Measurements from ENCODE around the gene PCF11. TPM values are rescaled to one million over a fixed set of nuclear protein-coding genes. Genes with fewer than 3 reads are reported as not detected.

Gene PCF11
- total and polyA plus RNA-seq, 2 of the 13 experiments (the other 11 are each of a cell fraction or from before 2014, with no cell fraction given): 40.3 to 47.7 TPM

- TF ChIP-seq TBX3 (IDR thresholded peaks at IDR 0.05; ENCODE audit: borderline replicate concordance) (no peak), ZNF256 (CRISPR knock-in tag; conservative IDR thresholded peaks at IDR 0.05) (no peak), ZNF549 (CRISPR knock-in tag; IDR thresholded peaks at IDR 0.05) (no peak), CREB1 (IDR thresholded peaks at IDR 0.05) (no peak), CREB1 (CRISPR knock-in tag; IDR thresholded peaks at IDR 0.05) (no peak), SP140L (CRISPR knock-in tag; IDR thresholded peaks at IDR 0.05; ENCODE audit: borderline replicate concordance) (no peak), ADNP (CRISPR knock-in tag; IDR thresholded peaks at IDR 0.05) (no peak), TFDP2 (CRISPR knock-in tag; IDR thresholded peaks at IDR 0.05) (no peak), THAP11 (CRISPR knock-in tag; IDR thresholded peaks at IDR 0.05) (no peak), ZNF879 (CRISPR knock-in tag; IDR thresholded peaks at IDR 0.05) (no peak), ZSCAN22 (CRISPR knock-in tag; IDR thresholded peaks at IDR 0.05) (no peak), ZNF30 (CRISPR knock-in tag; IDR thresholded peaks at IDR 0.05) (no peak), HCFC1 (IDR thresholded peaks at IDR 0.05; ENCODE audit: low read depth, low read length) (no peak)
- TF ChIP-seq, protein P1, sequence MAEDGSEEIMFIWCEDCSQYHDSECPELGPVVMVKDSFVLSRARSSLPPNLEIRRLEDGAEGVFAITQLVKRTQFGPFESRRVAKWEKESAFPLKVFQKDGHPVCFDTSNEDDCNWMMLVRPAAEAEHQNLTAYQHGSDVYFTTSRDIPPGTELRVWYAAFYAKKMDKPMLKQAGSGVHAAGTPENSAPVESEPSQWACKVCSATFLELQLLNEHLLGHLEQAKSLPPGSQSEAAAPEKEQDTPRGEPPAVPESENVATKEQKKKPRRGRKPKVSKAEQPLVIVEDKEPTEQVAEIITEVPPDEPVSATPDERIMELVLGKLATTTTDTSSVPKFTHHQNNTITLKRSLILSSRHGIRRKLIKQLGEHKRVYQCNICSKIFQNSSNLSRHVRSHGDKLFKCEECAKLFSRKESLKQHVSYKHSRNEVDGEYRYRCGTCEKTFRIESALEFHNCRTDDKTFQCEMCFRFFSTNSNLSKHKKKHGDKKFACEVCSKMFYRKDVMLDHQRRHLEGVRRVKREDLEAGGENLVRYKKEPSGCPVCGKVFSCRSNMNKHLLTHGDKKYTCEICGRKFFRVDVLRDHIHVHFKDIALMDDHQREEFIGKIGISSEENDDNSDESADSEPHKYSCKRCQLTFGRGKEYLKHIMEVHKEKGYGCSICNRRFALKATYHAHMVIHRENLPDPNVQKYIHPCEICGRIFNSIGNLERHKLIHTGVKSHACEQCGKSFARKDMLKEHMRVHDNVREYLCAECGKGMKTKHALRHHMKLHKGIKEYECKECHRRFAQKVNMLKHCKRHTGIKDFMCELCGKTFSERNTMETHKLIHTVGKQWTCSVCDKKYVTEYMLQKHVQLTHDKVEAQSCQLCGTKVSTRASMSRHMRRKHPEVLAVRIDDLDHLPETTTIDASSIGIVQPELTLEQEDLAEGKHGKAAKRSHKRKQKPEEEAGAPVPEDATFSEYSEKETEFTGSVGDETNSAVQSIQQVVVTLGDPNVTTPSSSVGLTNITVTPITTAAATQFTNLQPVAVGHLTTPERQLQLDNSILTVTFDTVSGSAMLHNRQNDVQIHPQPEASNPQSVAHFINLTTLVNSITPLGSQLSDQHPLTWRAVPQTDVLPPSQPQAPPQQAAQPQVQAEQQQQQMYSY (CRISPR knock-in tag; IDR thresholded peaks at IDR 0.05): no peak
- Histone ChIP-seq H3K4me3 (replicated peaks in 1 of 3; ENCODE audit: insufficient read depth in 1 of 3, low read depth in 2 of 3, low read length in 3 of 3) (no peak overlapping the region), H2AFZ (ENCODE audit: low read length) (no peak overlapping the region), H4K20me1 (ENCODE audit: insufficient read depth, low read length) (no peaks in the 10 kb centered on the region), H3K36me3 (replicated peaks in 1 of 2; ENCODE audit: control insufficient read depth in 1 of 2, insufficient read depth in 2 of 2, low read length in 2 of 2) (no peaks in the 10 kb centered on the region), H3K79me2 (ENCODE audit: insufficient read depth, low read length) (no peaks in the 10 kb centered on the region), H3K4me2 (ENCODE audit: low read depth, low read length) (no peak overlapping the region), H3K27me3 (ENCODE audit: control insufficient read depth in 1 of 2, insufficient read depth in 2 of 2, low read length in 2 of 2) (no peaks in the 10 kb centered on the region; a peak in 2 of 5 replicates), H3K27ac (ENCODE audit: extremely low read length, insufficient read depth, low read length) (no peak overlapping the region), H3K9me3 (ENCODE audit: low read length) (no peaks in the 10 kb centered on the region), H3K4me1 (ENCODE audit: insufficient read depth, low read length) (no peaks in the 10 kb centered on the region), H3K9ac (ENCODE audit: insufficient read depth, low read depth, low read length) (no peak overlapping the region)
- in situ Hi-C loops (cut with HindIII; ENCODE audit: extremely low pct_ligation_motif_present, low pct_unique_long_range_greater_than_20kb) (no loop called here), intact Hi-C loops (cut with micrococcal nuclease; ENCODE audit: unreplicated experiment) (no loop called here)
- DNase-seq (ENCODE audit: low spot score) (no peak), ATAC-seq (no peak), FAIRE-seq (no peak)
- ChIA-PET CTCF (ENCODE audit: low intra/inter-chr PET ratio, low total read pairs) (no interaction called here), POLR2A (interaction anchor here (0.6 kb wide), 1 partner anchor 54 kb away, joined by 3 read pairs; the partner anchor contains the start of gene RAB30)
- WGBS (ENCODE audit: low lambda C conversion rate): 47% methylated on average over 4 of the region's 5 CpGs
- BruUV-seq (replicated peaks): no TSS peak
Observed at GRCh38 chr11:83125577-83125976, 31.4 kb upstream of the PCF11 start.
